Trophoblast cell (in vitro differentiated cells and primary cell): Measurements from ENCODE around the gene LTC4S.

Experiments used
- DNase-seq, 2 donors: peaks; one replicate each; pipeline ENCODE4 v3.0.0-alpha.2; 2016
- H2AFZ ChIP-seq: 2 replicates; pipeline ENCODE4 v1.6.1; 2013; ENCODE audit warnings: low read length, moderate library complexity, mild to moderate bottlenecking; ENCODE audit not compliant: insufficient read depth, poor library complexity
- H2AK5ac ChIP-seq: 2 replicates; pipeline ENCODE4 v1.6.1; 2013; ENCODE audit warnings: mild to moderate bottlenecking, low read length
- H2BK120ac ChIP-seq: 2 replicates; pipeline ENCODE4 v1.6.1; 2013; ENCODE audit warnings: low read length, mild to moderate bottlenecking, moderate library complexity; ENCODE audit not compliant: insufficient read depth, poor library complexity
- H2BK12ac ChIP-seq: 2 replicates; pipeline ENCODE4 v1.6.1; 2013; ENCODE audit warnings: mild to moderate bottlenecking, low read length, moderate library complexity
- H2BK5ac ChIP-seq: 2 replicates; pipeline ENCODE4 v1.6.1; 2013; ENCODE audit warnings: low read length, low read depth, moderate library complexity, mild to moderate bottlenecking; ENCODE audit not compliant: poor library complexity
- H3K14ac ChIP-seq: 2 replicates; pipeline ENCODE4 v1.6.1; 2013; ENCODE audit warnings: mild to moderate bottlenecking, low read length
- H3K18ac ChIP-seq: 2 replicates; pipeline ENCODE4 v1.6.1; 2013; ENCODE audit warnings: mild to moderate bottlenecking, low read length
- H3K23ac ChIP-seq: 2 replicates; pipeline ENCODE4 v1.6.1; 2013; ENCODE audit warnings: low read length
- H3K27ac ChIP-seq: 2 replicates; pipeline ENCODE4 v1.5.1; 2013; ENCODE audit warnings: low read depth, mild to moderate bottlenecking, inconsistent platforms, low read length, moderate library complexity
- H3K27me3 ChIP-seq: 2 replicates; pipeline ENCODE4 v1.6.1; 2013; ENCODE audit warnings: inconsistent platforms, mild to moderate bottlenecking, low read length, moderate library complexity; ENCODE audit not compliant: insufficient read depth
- H3K36me3 ChIP-seq, 2 experiments: 1 replicate in 1 of 2; 2 replicates in 1 of 2; pipeline ENCODE4 v1.6.1; 2013; ENCODE audit warnings: low read length in 2 of 2, mild to moderate bottlenecking in 2 of 2, moderate library complexity in 1 of 2; ENCODE audit not compliant: insufficient read depth in 2 of 2, control insufficient read depth in 1 of 2
- H3K4ac ChIP-seq: 2 replicates; pipeline ENCODE4 v1.6.1; 2013; ENCODE audit warnings: low read depth, mild to moderate bottlenecking, low read length, moderate library complexity
- H3K4me1 ChIP-seq, 2 experiments: 1 replicate in 1 of 2; 2 replicates in 1 of 2; pipeline ENCODE4 v1.6.1; 2013; ENCODE audit warnings: low read length in 2 of 2, mild to moderate bottlenecking in 2 of 2, moderate library complexity in 1 of 2; ENCODE audit not compliant: insufficient read depth in 2 of 2, control insufficient read depth in 1 of 2
- H3K4me2 ChIP-seq: 2 replicates; pipeline ENCODE4 v1.6.1; 2013; ENCODE audit warnings: inconsistent platforms, mild to moderate bottlenecking, low read length, moderate library complexity
- H3K4me3 ChIP-seq: 2 replicates; pipeline ENCODE4 v1.5.1; 2013; ENCODE audit warnings: mild to moderate bottlenecking, low read depth, low read length, inconsistent platforms
- H3K79me1 ChIP-seq: one replicate; pipeline ENCODE4 v1.6.1; 2013; ENCODE audit warnings: low read length
- H3K79me2 ChIP-seq: 2 replicates; pipeline ENCODE4 v1.6.1; 2013; ENCODE audit warnings: low read length, mild to moderate bottlenecking; ENCODE audit not compliant: control insufficient read depth, insufficient read depth, poor library complexity
- H3K9ac ChIP-seq: 2 replicates; pipeline ENCODE4 v1.6.1; 2013; ENCODE audit warnings: mild to moderate bottlenecking, low read length
- H3K9me3 ChIP-seq: 2 replicates; pipeline ENCODE4 v1.6.1; 2013; ENCODE audit warnings: low read depth, mild to moderate bottlenecking, control low read depth, inconsistent platforms, low read length; ENCODE audit not compliant: insufficient read depth
- H4K12ac ChIP-seq: 2 replicates; pipeline ENCODE4 v1.6.1; 2013; ENCODE audit warnings: low read depth, mild to moderate bottlenecking, low read length, moderate library complexity
- H4K8ac ChIP-seq: 2 replicates; pipeline ENCODE4 v1.6.1; 2013; ENCODE audit warnings: low read depth, mild to moderate bottlenecking, low read length, moderate library complexity
- H4K91ac ChIP-seq: one replicate; pipeline ENCODE4 v1.6.1; 2013; ENCODE audit warnings: low read depth, mild to moderate bottlenecking, low read length, moderate library complexity
- WGBS: extraction: QIAGEN DNeasy Blood & Tissue Kit; methylation state at CpG from one replicate; pipeline ENCODE4 v1.1.7; 2013; ENCODE audit warnings: missing lambda C conversion rate; ENCODE audit not compliant: insufficient read length, insufficient coverage; ENCODE audit errors: extremely low coverage; 5-methylcytosine and 5-hydroxymethylcytosine counted together

LTC4S gene

GRCh38 chr5:179798771-179799643 lies 5.2 kb downstream of the LTC4S start:
- peaks cover 7% of the 10 kb centered on the region for H3K79me1 ChIP-seq
- H3K4me3 ChIP-seq: no peak overlapping the region
- no peak overlapping the region for H2AFZ ChIP-seq
- no peak overlapping the region for H2AK5ac ChIP-seq
- H2BK120ac ChIP-seq: no peak overlapping the region
- no CpG with 5 or more reads among the region's 36 CpGs for WGBS
- no peak overlapping the region for H3K23ac ChIP-seq
- H3K9me3 ChIP-seq: no peaks in the 10 kb centered on the region
- H3K36me3 ChIP-seq: peaks cover 60 to 61% of the 10 kb centered on the region in 2 experiments
- no peak overlapping the region for H3K4me2 ChIP-seq
- H4K12ac ChIP-seq: no peak overlapping the region
- H3K4me1 ChIP-seq: peaks cover 14 to 18% of the 10 kb centered on the region in 2 experiments
- H4K91ac ChIP-seq: no peak overlapping the region
- H3K9ac ChIP-seq: no peak overlapping the region
- no peak overlapping the region for H3K27ac ChIP-seq
- H4K8ac ChIP-seq: no peak overlapping the region
- no peak overlapping the region for H2BK12ac ChIP-seq
- no peak overlapping the region for H3K4ac ChIP-seq
- peaks cover 6% of the 10 kb centered on the region for H3K79me2 ChIP-seq
- H3K18ac ChIP-seq: no peak overlapping the region
- no peak overlapping the region for H2BK5ac ChIP-seq
- no peak for DNase-seq
- no peaks in the 10 kb centered on the region for H3K27me3 ChIP-seq
- H3K14ac ChIP-seq: no peak overlapping the region

GRCh38 chr5:179799644-179799973 lies 5.8 kb downstream of the LTC4S start:
- peaks cover 14 to 20% of the 10 kb centered on the region in 2 experiments for H3K4me1 ChIP-seq
- H2AK5ac ChIP-seq: no peak overlapping the region
- H3K23ac ChIP-seq: no peak overlapping the region
- no peak overlapping the region for H2BK12ac ChIP-seq
- H3K27ac ChIP-seq: no peak overlapping the region
- no peak overlapping the region for H3K4me2 ChIP-seq
- no peak for DNase-seq
- no CpG with 5 or more reads among the region's 5 CpGs for WGBS
- peaks cover 63% of the 10 kb centered on the region in 2 experiments for H3K36me3 ChIP-seq
- peaks cover 7% of the 10 kb centered on the region for H3K79me1 ChIP-seq
- H2BK120ac ChIP-seq: no peak overlapping the region
- no peak overlapping the region for H3K4me3 ChIP-seq
- no peak overlapping the region for H4K8ac ChIP-seq
- H3K14ac ChIP-seq: no peak overlapping the region
- peaks cover 6% of the 10 kb centered on the region for H3K79me2 ChIP-seq
- H4K91ac ChIP-seq: no peak overlapping the region
- H4K12ac ChIP-seq: no peak overlapping the region
- no peaks in the 10 kb centered on the region for H3K9me3 ChIP-seq
- no peak overlapping the region for H2BK5ac ChIP-seq
- H3K9ac ChIP-seq: no peak overlapping the region
- H2AFZ ChIP-seq: no peak overlapping the region
- no peaks in the 10 kb centered on the region for H3K27me3 ChIP-seq
- H3K18ac ChIP-seq: no peak overlapping the region
- H3K4ac ChIP-seq: no peak overlapping the region

- WGBS: no CpG with 5 or more reads among the region's 21 CpGs
- H2BK12ac ChIP-seq: no peak overlapping the region
- no peak overlapping the region for H3K9ac ChIP-seq
- no peak overlapping the region for H3K23ac ChIP-seq
- H3K4ac ChIP-seq: no peak overlapping the region
- no peak overlapping the region for H4K91ac ChIP-seq
- H4K12ac ChIP-seq: no peak overlapping the region
- H3K36me3 ChIP-seq: peaks cover 63% of the 10 kb centered on the region in 2 experiments
- H2AK5ac ChIP-seq: no peak overlapping the region
- no peak overlapping the region for H2BK5ac ChIP-seq
- H3K4me3 ChIP-seq: no peak overlapping the region
- no peaks in the 10 kb centered on the region for H3K27me3 ChIP-seq
- no peak overlapping the region for H3K14ac ChIP-seq
- H3K4me2 ChIP-seq: no peak overlapping the region
- DNase-seq: no peak
- no peaks in the 10 kb centered on the region for H3K9me3 ChIP-seq
- no peak overlapping the region for H3K18ac ChIP-seq
- peaks cover 13 to 21% of the 10 kb centered on the region in 2 experiments for H3K4me1 ChIP-seq
- no peak overlapping the region for H4K8ac ChIP-seq
- peaks cover 7% of the 10 kb centered on the region for H3K79me1 ChIP-seq
- H3K79me2 ChIP-seq: peaks cover 10% of the 10 kb centered on the region
- H3K27ac ChIP-seq: no peak overlapping the region
- H2AFZ ChIP-seq: no peak overlapping the region
- no peak overlapping the region for H2BK120ac ChIP-seq
Measured at GRCh38 chr5:179800071-179800695, 6.4 kb downstream of the LTC4S start.

GRCh38 chr5:179800696-179801201 lies 7.0 kb downstream of the LTC4S start:
- H4K12ac ChIP-seq: no peak overlapping the region
- peaks cover 4% of the 10 kb centered on the region for H3K79me1 ChIP-seq
- H3K4me3 ChIP-seq: no peak overlapping the region
- H2BK5ac ChIP-seq: no peak overlapping the region
- peaks cover 63% of the 10 kb centered on the region in 2 experiments for H3K36me3 ChIP-seq
- WGBS: no CpG with 5 or more reads among the region's 12 CpGs
- H3K27ac ChIP-seq: no peak overlapping the region
- peaks cover 12% of the 10 kb centered on the region for H3K79me2 ChIP-seq
- no peak overlapping the region for H2BK12ac ChIP-seq
- no peaks in the 10 kb centered on the region for H3K27me3 ChIP-seq
- no peak overlapping the region for H3K14ac ChIP-seq
- no peak for DNase-seq
- no peak overlapping the region for H2AFZ ChIP-seq
- H3K4ac ChIP-seq: no peak overlapping the region
- no peak overlapping the region for H3K18ac ChIP-seq
- H4K8ac ChIP-seq: no peak overlapping the region
- no peak overlapping the region for H2AK5ac ChIP-seq
- no peak overlapping the region for H3K23ac ChIP-seq
- H3K4me1 ChIP-seq: peaks cover 13 to 19% of the 10 kb centered on the region in 2 experiments
- no peak overlapping the region for H4K91ac ChIP-seq
- no peak overlapping the region for H3K4me2 ChIP-seq
- no peak overlapping the region for H3K9ac ChIP-seq
- H2BK120ac ChIP-seq: no peak overlapping the region
- no peaks in the 10 kb centered on the region for H3K9me3 ChIP-seq
